Body of pancreas (tissue), 4 donors: ENCODE results near the gene MYO1E. TPM values are rescaled to one million over a fixed set of nuclear protein-coding genes. Genes with fewer than 3 reads are reported as not detected.
"Not testable (repeated sequence)": the region's sequence is repeated elsewhere in the genome, so short reads cannot be mapped to it uniquely, and the experiment has no call there.

Experiments used
- ATAC-seq: fragments of 150-250 bp; one replicate; pipeline ENCODE4 v1.9.1; 2016
- DNase-seq, 4 donors: peaks; one replicate each; pipeline ENCODE4 v3.0.0-alpha.2; 2019
- H3K27ac ChIP-seq, 4 donors: fragments of 200-600 bp; sonication (generic); 1 replicate in 3 of 4; 2 replicates in 1 of 4; pipeline versions ENCODE4 v1.5.1 to v1.6.1; 2016 to 2019; ENCODE audit warnings: mild to moderate bottlenecking in 1 of 4, mixed read lengths in 1 of 4, moderate library complexity in 1 of 4
- H3K27me3 ChIP-seq, 2 donors: fragments of 200-600 bp; sonication (generic); one replicate each; pipeline ENCODE4 v1.6.0; 2016; ENCODE audit warnings: mild to moderate bottlenecking in 1 of 2
- H3K36me3 ChIP-seq, 2 donors: fragments of 200-600 bp; sonication (generic); replicated peaks in 1 of 2; 2 replicates each; pipeline ENCODE4 v1.5.1; 2016; ENCODE audit warnings: low read depth in 2 of 2; ENCODE audit not compliant: insufficient read depth in 1 of 2
- H3K4me1 ChIP-seq: fragments of 200-600 bp; sonication (generic); one replicate; pipeline ENCODE4 v1.6.0; 2016
- H3K4me3 ChIP-seq, 2 donors: fragments of 200-600 bp; sonication (generic); 1 replicate in 1 of 2; 2 replicates in 1 of 2; pipeline ENCODE4 v1.5.1; 2016 to 2019
- H3K9me3 ChIP-seq, 3 donors: fragments of 200-600 bp; sonication (generic); 1 replicate in 2 of 3; 2 replicates in 1 of 3; pipeline ENCODE4 v1.5.1; 2016
- CTCF ChIP-seq, 7 experiments: fragments of 450-650 bp in 4 of 7; fragments of 200-600 bp in 3 of 7; sonication (generic) in 3 of 7; IDR thresholded peaks; one replicate each; pipeline ENCODE4 v1.5.1; 2016 to 2019; ENCODE audit warnings: antibody characterized with exemption in 7 of 7
- POLR2A ChIP-seq, 3 donors: fragments of 450-650 bp; IDR thresholded peaks; one replicate each; pipeline ENCODE4 v1.6.1; 2016; ENCODE audit warnings: antibody characterized with exemption in 3 of 3, mild to moderate bottlenecking in 2 of 3
- WGBS, 2 donors: methylation state at CpG; one replicate each; pipeline ENCODE4 v1.1.5; 2017; 5-methylcytosine and 5-hydroxymethylcytosine counted together
- intact Hi-C: fragments of 100-400 bp; cut with DNase I; formaldehyde crosslinking; loops from one replicate; pipeline ENCODE4 v1.15.1; 2023
- total RNA-seq, 2 donors: library from RNA; depleted of rRNA; stranded (reverse); fragments of >200 nt; gene quantifications; one replicate each; pipeline ENCODE4 v1.1.0, GENCODE V29; 2016

Gene MYO1E
- total RNA-seq, 2 donors from 2014 or later, result 14.0 to 48.5 TPM

GRCh38 chr15:59388670-59389069, 16.0 kb upstream of the MYO1E start:
- WGBS, 2 donors, result 59 to 66% methylated on average over 3 of the region's 3 CpGs
- H3K27ac ChIP-seq, result no peak overlapping the region
- no peak overlapping the region for H3K4me3 ChIP-seq
- TF ChIP-seq CTCF (IDR thresholded peaks at IDR 0.05) (no peak), POLR2A (IDR thresholded peaks at IDR 0.05) (no peak)
- DNase-seq, result no peak
- H3K4me1 ChIP-seq, result no peaks in the 10 kb centered on the region
- H3K36me3 ChIP-seq, result no peaks in the 10 kb centered on the region
- no peaks in the 10 kb centered on the region for H3K9me3 ChIP-seq
- no peaks in the 10 kb centered on the region for H3K27me3 ChIP-seq
- no peak for ATAC-seq
- intact Hi-C loops, result no loop called here

- H3K4me1 ChIP-seq, H3K9me3 ChIP-seq, H3K27ac ChIP-seq, ATAC-seq, H3K36me3 ChIP-seq, DNase-seq, H3K27me3 ChIP-seq, intact Hi-C loops, H3K4me3 ChIP-seq: not testable (repeated sequence)
- 91 to 95% methylated on average over 13 of the region's 13 CpGs for WGBS, 2 donors
Observed at GRCh38 chr15:59387196-59387878, 14.7 kb upstream of the MYO1E start.

- H3K27ac ChIP-seq, result no peak overlapping the region
- TF ChIP-seq POLR2A (IDR thresholded peaks at IDR 0.05) (no peak), CTCF (IDR thresholded peaks at IDR 0.05) (no peak)
- no peaks in the 10 kb centered on the region for H3K27me3 ChIP-seq
- no peaks in the 10 kb centered on the region for H3K9me3 ChIP-seq
- H3K36me3 ChIP-seq, result no peaks in the 10 kb centered on the region
- no peak overlapping the region for H3K4me3 ChIP-seq
- intact Hi-C loops, result no loop called here
- DNase-seq (no peak), ATAC-seq (no peak)
- 73 to 75% methylated on average over 4 of the region's 4 CpGs for WGBS, 2 donors
- H3K4me1 ChIP-seq, result no peaks in the 10 kb centered on the region
Observed at GRCh38 chr15:59385171-59385570, 12.5 kb upstream of the MYO1E start.

- no peak for ATAC-seq
- Histone ChIP-seq H3K36me3 (no peaks in the 10 kb centered on the region), H3K4me3 (no peak overlapping the region), H3K9me3 (no peaks in the 10 kb centered on the region), H3K4me1 (no peaks in the 10 kb centered on the region), H3K27me3 (no peaks in the 10 kb centered on the region), H3K27ac (no peak overlapping the region)
- 90 to 97% methylated on average over 3 of the region's 3 CpGs for WGBS, 2 donors
- no peak for TF ChIP-seq POLR2A (IDR thresholded peaks at IDR 0.05)
- TF ChIP-seq CTCF (IDR thresholded peaks at IDR 0.05), result no peak
- no peak for DNase-seq
- intact Hi-C loops, result no loop called here
Observed at GRCh38 chr15:59384507-59384906, 11.8 kb upstream of the MYO1E start.

GRCh38 chr15:59380902-59381610, 8.4 kb upstream of the MYO1E start:
- Histone ChIP-seq H3K4me1 (no peaks in the 10 kb centered on the region), H3K9me3 (no peaks in the 10 kb centered on the region), H3K27ac (no peak overlapping the region), H3K27me3 (no peaks in the 10 kb centered on the region), H3K36me3 (no peaks in the 10 kb centered on the region), H3K4me3 (no peak overlapping the region)
- no peak for ATAC-seq
- intact Hi-C loops, result no loop called here
- WGBS, 2 donors, result 61 to 70% methylated on average over 7 of the region's 7 CpGs
- no peak for DNase-seq
- TF ChIP-seq CTCF (IDR thresholded peaks at IDR 0.05) (no peak), POLR2A (IDR thresholded peaks at IDR 0.05) (no peak)
